H9 (cell line): ENCODE results near the gene KRTAP1-5. TPM values are rescaled to one million over a fixed set of nuclear protein-coding genes. Genes with fewer than 3 reads are reported as not detected.
"Not testable (repeated sequence)": the region's sequence is repeated elsewhere in the genome, so short reads cannot be mapped to it uniquely, and the experiment has no call there.

ENCODE experiments used
- DNase-seq: peaks from one replicate; pipeline ENCODE4 v3.0.0-alpha.2; 2017
- H2AFZ ChIP-seq: one replicate; pipeline ENCODE4 v1.6.1; 2013; ENCODE audit warnings: mild to moderate bottlenecking, low read length, control low read depth, moderate library complexity
- H2AK5ac ChIP-seq: 2 replicates; pipeline ENCODE4 v1.6.1; 2013; ENCODE audit warnings: low read length, control low read depth, mixed read lengths; ENCODE audit not compliant: insufficient read length
- H2BK120ac ChIP-seq: one replicate; pipeline ENCODE4 v1.6.1; 2013; ENCODE audit warnings: low read depth, mild to moderate bottlenecking, low read length, control low read depth, inconsistent platforms; ENCODE audit not compliant: poor library complexity, severe bottlenecking
- H2BK12ac ChIP-seq: 2 replicates; pipeline ENCODE4 v1.6.1; 2013; ENCODE audit warnings: low read length, control low read depth, mixed read lengths, low read depth; ENCODE audit not compliant: insufficient read length
- H2BK15ac ChIP-seq: 2 replicates; pipeline ENCODE4 v1.6.1; 2013; ENCODE audit warnings: low read depth, low read length, control low read depth
- H2BK20ac ChIP-seq: one replicate; pipeline ENCODE4 v1.6.1; 2013; ENCODE audit warnings: low read depth, mild to moderate bottlenecking, low read length, control low read depth, inconsistent platforms; ENCODE audit not compliant: poor library complexity, severe bottlenecking
- H2BK5ac ChIP-seq: 2 replicates; pipeline ENCODE4 v1.6.1; 2013; ENCODE audit warnings: low read length, control low read depth, mixed read lengths; ENCODE audit not compliant: insufficient read length
- H3K14ac ChIP-seq: 2 replicates; pipeline ENCODE4 v1.6.1; 2013; ENCODE audit warnings: low read length, control low read depth; ENCODE audit not compliant: insufficient read depth
- H3K18ac ChIP-seq: 2 replicates; pipeline ENCODE4 v1.6.1; 2013; ENCODE audit warnings: low read depth, mild to moderate bottlenecking, mixed read lengths, low read length, control low read depth; ENCODE audit not compliant: insufficient read length
- H3K23ac ChIP-seq: 2 replicates; pipeline ENCODE4 v1.6.1; 2013; ENCODE audit warnings: low read length, control low read depth, mixed read lengths, low read depth; ENCODE audit not compliant: insufficient read length
- H3K23me2 ChIP-seq: 2 replicates; pipeline ENCODE4 v1.6.1; 2013; ENCODE audit warnings: low read depth, mild to moderate bottlenecking, mixed read lengths, low read length, control low read depth; ENCODE audit not compliant: insufficient read length, poor library complexity, severe bottlenecking
- H3K27ac ChIP-seq: 2 replicates; pipeline ENCODE4 v1.5.1; 2013; ENCODE audit warnings: low read length, control low read depth, mixed read lengths, low read depth; ENCODE audit not compliant: insufficient read length
- H3K27me3 ChIP-seq: 2 replicates; pipeline ENCODE4 v1.6.1; 2013; ENCODE audit warnings: low read length, control low read depth, inconsistent platforms; ENCODE audit not compliant: insufficient read depth
- H3K4ac ChIP-seq: 2 replicates; pipeline ENCODE4 v1.6.1; 2013; ENCODE audit warnings: low read depth, mild to moderate bottlenecking, control low read depth, inconsistent platforms, low read length, moderate library complexity
- H3K4me1 ChIP-seq: 2 replicates; pipeline ENCODE4 v1.6.1; 2013; ENCODE audit warnings: low read length, control low read depth, inconsistent platforms; ENCODE audit not compliant: insufficient read depth
- H3K4me2 ChIP-seq: 2 replicates; pipeline ENCODE4 v1.6.1; 2013; ENCODE audit warnings: low read length, control low read depth, mixed read lengths; ENCODE audit not compliant: insufficient read length, insufficient read depth
- H3K56ac ChIP-seq: 2 replicates; pipeline ENCODE4 v1.6.1; 2013; ENCODE audit warnings: low read depth, mild to moderate bottlenecking, mixed read lengths, low read length, control low read depth; ENCODE audit not compliant: insufficient read length
- H3K79me1 ChIP-seq: 2 replicates; pipeline ENCODE4 v1.6.1; 2013; ENCODE audit warnings: low read depth, mild to moderate bottlenecking, moderate library complexity, low read length, control low read depth, inconsistent platforms; ENCODE audit not compliant: insufficient read depth, poor library complexity, severe bottlenecking
- H3K79me2 ChIP-seq: 2 replicates; pipeline ENCODE4 v1.6.1; 2013; ENCODE audit warnings: low read length, control low read depth, inconsistent platforms; ENCODE audit not compliant: insufficient read depth
- H3K9ac ChIP-seq: 2 replicates; pipeline ENCODE4 v1.6.1; 2013; ENCODE audit warnings: low read length, control low read depth, mixed read lengths; ENCODE audit not compliant: insufficient read length; ENCODE audit errors: extremely low read depth
- H3K9me3 ChIP-seq: one replicate; pipeline ENCODE4 v1.6.1; 2013; ENCODE audit warnings: low read depth, low read length, inconsistent platforms; ENCODE audit not compliant: control insufficient read depth
- H3T11ph ChIP-seq: one replicate; pipeline ENCODE4 v1.6.1; 2013; ENCODE audit warnings: mild to moderate bottlenecking, low read length, control low read depth, inconsistent platforms
- H4K20me1 ChIP-seq: one replicate; pipeline ENCODE4 v1.6.1; 2013; ENCODE audit not compliant: control insufficient read depth, insufficient read length, insufficient read depth
- H4K5ac ChIP-seq: 2 replicates; pipeline ENCODE4 v1.6.1; 2013; ENCODE audit warnings: low read depth, mild to moderate bottlenecking, mixed read lengths, low read length, control low read depth; ENCODE audit not compliant: insufficient read length
- H4K8ac ChIP-seq: replicated peaks from 2 replicates; pipeline ENCODE4 v1.6.1; 2013; ENCODE audit warnings: low read length, control low read depth, mixed read lengths, low read depth; ENCODE audit not compliant: insufficient read length
- H4K91ac ChIP-seq: 2 replicates; pipeline ENCODE4 v1.6.1; 2013; ENCODE audit warnings: low read depth, mild to moderate bottlenecking, moderate library complexity, mixed read lengths, low read length, control low read depth; ENCODE audit not compliant: insufficient read length
- H3K27ac Mint-ChIP-seq, 3 experiments: 2 replicates in 2 of 3; 3 replicates in 1 of 3; pipeline ENCODE4 v1.8.0; 2020 to 2021; ENCODE audit warnings: mixed read lengths in 3 of 3, mild to moderate bottlenecking in 1 of 3, moderate library complexity in 1 of 3
- H3K27me3 Mint-ChIP-seq: 2 replicates; pipeline ENCODE4 v1.8.0; 2021; ENCODE audit warnings: low read depth, mild to moderate bottlenecking, moderate library complexity, mixed read lengths
- H3K36me3 Mint-ChIP-seq, 3 experiments: 2 replicates in 2 of 3; 3 replicates in 1 of 3; pipeline ENCODE4 v1.8.0; 2020 to 2021; ENCODE audit warnings: low read depth in 3 of 3, mixed read lengths in 3 of 3; ENCODE audit not compliant: insufficient read depth in 1 of 3
- H3K4me1 Mint-ChIP-seq, 2 experiments: 2 replicates each; pipeline ENCODE4 v1.8.0; 2020; ENCODE audit warnings: mixed read lengths in 2 of 2
- H3K4me3 Mint-ChIP-seq, 2 experiments: 2 replicates in 1 of 2; 3 replicates in 1 of 2; pipeline ENCODE4 v1.8.0; 2020 to 2021; ENCODE audit warnings: mild to moderate bottlenecking in 2 of 2, mixed read lengths in 2 of 2, moderate library complexity in 1 of 2
- H3K9me3 Mint-ChIP-seq, 2 experiments: 2 replicates in 1 of 2; 3 replicates in 1 of 2; pipeline ENCODE4 v1.8.0; 2020; ENCODE audit warnings: mild to moderate bottlenecking in 2 of 2, mixed read lengths in 2 of 2, moderate library complexity in 1 of 2
- CTCF ChIP-seq: fragments of 200-600 bp; sonication (generic); conservative IDR thresholded peaks from 3 replicates; pipeline ENCODE4 v1.8.0; 2021; ENCODE audit warnings: antibody characterized with exemption, mild to moderate bottlenecking
- WGBS: extraction: QIAGEN DNeasy Blood & Tissue Kit; methylation state at CpG from one replicate; pipeline ENCODE4 v1.1.7; 2013; ENCODE audit warnings: missing lambda C conversion rate, low lambda C conversion rate, mixed read lengths; ENCODE audit not compliant: insufficient read length; ENCODE audit errors: extremely low coverage; 5-methylcytosine and 5-hydroxymethylcytosine counted together
- total RNA-seq: library from RNA; stranded (reverse); gene quantifications from 2 replicates; pipeline ENCODE4 v1.2.1, GENCODE V29; 2021

KRTAP1-5 gene
- total RNA-seq, 1 experiment from 2014 or later: not detected

- no peak within 1 kb of the TSS for H3K4me3 Mint-ChIP-seq
- Histone ChIP-seq H2BK120ac (no peak within 1 kb of the TSS), H2BK20ac (peak within 1 kb of the TSS; percentile 26), H3K4me2 (no peak within 1 kb of the TSS), H4K8ac (no peak within 1 kb of the TSS), H2AK5ac (no peak within 1 kb of the TSS), H2BK12ac (no peak within 1 kb of the TSS), H3K23me2 (no peaks in the 10 kb centered on the region), H3K18ac (no peak within 1 kb of the TSS), H2BK15ac (no peak within 1 kb of the TSS), H3K9me3 (no peaks in the 10 kb centered on the region), H4K5ac (no peak within 1 kb of the TSS), H3K9ac (no peak within 1 kb of the TSS), H3T11ph (no peak within 1 kb of the TSS), H3K4me1 (no peaks in the 10 kb centered on the region), H3K4ac (no peak within 1 kb of the TSS), H2BK5ac (no peak within 1 kb of the TSS), H3K27me3 (no peaks in the 10 kb centered on the region), H3K14ac (no peak within 1 kb of the TSS), H3K23ac (no peak within 1 kb of the TSS), H3K79me1 (no peaks in the 10 kb centered on the region), H4K20me1 (no peaks in the 10 kb centered on the region), H3K27ac (no peak within 1 kb of the TSS), H3K56ac (no peak within 1 kb of the TSS), H2AFZ (no peak within 1 kb of the TSS), H3K79me2 (no peaks in the 10 kb centered on the region), H4K91ac (no peak within 1 kb of the TSS)
- no peaks in the 10 kb centered on the region for H3K27me3 Mint-ChIP-seq
- H3K36me3 Mint-ChIP-seq: no peaks in the 10 kb centered on the region; a peak in 1 of 7 replicates
- WGBS: no CpG with 5 or more reads among the region's 6 CpGs
- peak within 1 kb of the TSS in 1 of 3 experiments; percentile 71; a peak in 3 of 7 replicates for H3K27ac Mint-ChIP-seq
- no peak for DNase-seq
- H3K9me3 Mint-ChIP-seq: no peaks in the 10 kb centered on the region; a peak in 1 of 5 replicates
- peaks cover 4 to 7% of the 10 kb centered on the region in 2 experiments for H3K4me1 Mint-ChIP-seq
- TF ChIP-seq CTCF: no peak
These were observed 33.1 kb upstream of the KRTAP1-5 start, which contains the start of gene KRTAP2-3 for GRCh38 chr17:41060052-41060604. KRTAP2-3 (minus strand) TSS chr17:41060114; CDS start chr17:41060050, 64 bp downstream.

- not testable (repeated sequence) for H4K91ac ChIP-seq, H2BK5ac ChIP-seq, H3K27ac ChIP-seq, H3K9me3 Mint-ChIP-seq, H3K4ac ChIP-seq, H3K79me1 ChIP-seq, H3K23me2 ChIP-seq, H2AK5ac ChIP-seq, H3K27me3 Mint-ChIP-seq, H2BK120ac ChIP-seq, H3K4me3 Mint-ChIP-seq, H3K56ac ChIP-seq, H3T11ph ChIP-seq, H3K18ac ChIP-seq, H4K20me1 ChIP-seq, H3K36me3 Mint-ChIP-seq, H2AFZ ChIP-seq, H2BK15ac ChIP-seq, H3K4me2 ChIP-seq, H2BK12ac ChIP-seq, H4K8ac ChIP-seq, H3K79me2 ChIP-seq, H3K9ac ChIP-seq, H4K5ac ChIP-seq, H3K14ac ChIP-seq, H3K23ac ChIP-seq, H3K4me1 ChIP-seq, H3K27ac Mint-ChIP-seq, H3K9me3 ChIP-seq, H3K27me3 ChIP-seq, H3K4me1 Mint-ChIP-seq
- DNase-seq: peak; percentile 48
- WGBS: no CpG with 5 or more reads among the region's 31 CpGs
- peak overlapping the region; percentile 26 for H2BK20ac ChIP-seq
These were observed 32.5 kb upstream of the KRTAP1-5 start for GRCh38 chr17:41059276-41060051.
